Sigmoid colon (tissue), 7 donors: ENCODE measurements around the gene MIPEP. TPM values are rescaled to one million over a fixed set of nuclear protein-coding genes. Genes with fewer than 3 reads are reported as not detected.

Experiments
- DNase-seq: peaks from one replicate; pipeline ENCODE4 v3.0.0-alpha.2; 2019
- H3K27ac ChIP-seq, 4 donors: fragments of 200-600 bp; sonication (generic); one replicate each; pipeline ENCODE4 v1.5.1; 2016 to 2019; ENCODE audit warnings: mild to moderate bottlenecking in 1 of 4
- H3K27me3 ChIP-seq, 3 donors: fragments of 200-600 bp; sonication (generic); one replicate each; pipeline ENCODE4 v1.5.1; 2019; ENCODE audit warnings: mild to moderate bottlenecking in 1 of 3
- H3K36me3 ChIP-seq, 4 donors: fragments of 200-600 bp; sonication (generic); one replicate each; pipeline ENCODE4 v1.5.1; 2016 to 2019
- H3K4me1 ChIP-seq, 4 donors: fragments of 200-600 bp; sonication (generic); one replicate each; pipeline ENCODE4 v1.5.1; 2017 to 2019
- H3K4me3 ChIP-seq, 4 donors: fragments of 200-600 bp; sonication (generic); one replicate each; pipeline ENCODE4 v1.5.1; 2017 to 2019; ENCODE audit warnings: mild to moderate bottlenecking in 2 of 4, moderate library complexity in 1 of 4
- H3K9me3 ChIP-seq, 4 donors: fragments of 200-600 bp in 3 of 4; sonication (generic) in 3 of 4; one replicate each; pipeline versions ENCODE4 v1.5.1 to v1.6.1; 2013 to 2019
- EP300 ChIP-seq, 4 donors: sonication (generic); formaldehyde crosslinking; IDR thresholded peaks; one replicate each; pipeline ENCODE4 v1.6.1; 2017; ENCODE audit warnings: antibody characterized with exemption in 4 of 4
- POLR2A ChIP-seq, 2 donors: fragments of 450-650 bp; IDR thresholded peaks; one replicate each; pipeline ENCODE4 v1.6.1; 2016; ENCODE audit warnings: antibody characterized with exemption in 2 of 2, mild to moderate bottlenecking in 2 of 2, moderate library complexity in 2 of 2
- POLR2AphosphoS5 ChIP-seq, 4 donors: sonication (generic); formaldehyde crosslinking; IDR thresholded peaks; one replicate each; pipeline ENCODE4 v1.6.1; 2017; ENCODE audit warnings: antibody characterized with exemption in 4 of 4
- WGBS, 2 donors: extraction: QIAGEN DNeasy Blood & Tissue Kit; methylation state at CpG; one replicate each; pipeline ENCODE4 v1.1.7; 2013; 5-methylcytosine and 5-hydroxymethylcytosine counted together
- intact Hi-C: fragments of 100-400 bp; cut with DNase I; formaldehyde crosslinking; loops from one replicate; pipeline ENCODE4 v1.15.1; 2023
- polyA plus RNA-seq, 3 donors: library from polyadenylated mRNA; stranded (reverse); fragments of 200-250 nt; gene quantifications; one replicate each; pipeline ENCODE4 v1.2.3, GENCODE V29; 2013
- total RNA-seq, 4 donors: library from RNA; depleted of rRNA; stranded (reverse); fragments of >200 nt; gene quantifications; one replicate each; pipeline ENCODE4 v1.1.0, GENCODE V29; 2016
- TF ChIP-seq, protein P1 (sequence below), 4 experiments: fragments of 450-650 bp in 3 of 4; fragments of 200-600 bp in 1 of 4; IDR thresholded peaks; one replicate each; pipeline ENCODE4 v1.5.1; 2016 to 2019; ENCODE audit warnings: antibody characterized with exemption in 4 of 4, mild to moderate bottlenecking in 3 of 4, moderate library complexity in 2 of 4
- donor health status: healthy with polysubstance abuse.
- donor health status: Bipolar disorder and iron deficiency.
- donor health status: healthy.

MIPEP gene
- total and polyA plus RNA-seq, 7 donors = 10.7 to 20.5 (median 11.4) TPM

DNA sequence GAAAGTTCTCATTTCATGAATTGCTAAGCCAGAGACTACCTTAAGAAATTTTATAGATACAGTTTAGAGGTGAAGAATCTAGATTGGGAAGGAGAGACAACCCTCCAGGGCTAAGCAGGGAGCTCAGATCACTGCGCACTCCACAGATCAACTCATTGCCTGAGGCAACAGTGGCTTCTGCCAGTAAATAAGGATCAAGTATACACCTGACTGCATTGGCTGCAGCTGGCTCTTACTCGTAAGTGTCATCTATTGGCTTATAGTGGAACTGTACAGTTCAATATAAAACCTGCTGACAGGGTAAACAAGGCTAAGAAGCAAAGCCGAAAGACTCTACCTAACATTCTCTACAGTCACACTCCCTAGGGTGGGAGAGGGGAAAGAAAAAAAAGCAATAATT lies 26.1 kb upstream of the MIPEP start:
- no peaks in the 10 kb centered on the region for H3K4me1 ChIP-seq
- no peak overlapping the region for H3K4me3 ChIP-seq
- intact Hi-C loops = no loop called here
- no peaks in the 10 kb centered on the region for H3K9me3 ChIP-seq
- H3K27me3 ChIP-seq = peaks cover 0 to 10% (median 0%) of the 10 kb centered on the region in 3 donors
- WGBS, 2 donors = 68 to 90% methylated on average over 3 of the region's 3 CpGs
- no peak for TF ChIP-seq POLR2A (IDR thresholded peaks at IDR 0.05)
- TF ChIP-seq EP300 (IDR thresholded peaks at IDR 0.05) = no peak
- TF ChIP-seq POLR2AphosphoS5 (IDR thresholded peaks at IDR 0.05) = no peak
- TF ChIP-seq, protein P1, sequence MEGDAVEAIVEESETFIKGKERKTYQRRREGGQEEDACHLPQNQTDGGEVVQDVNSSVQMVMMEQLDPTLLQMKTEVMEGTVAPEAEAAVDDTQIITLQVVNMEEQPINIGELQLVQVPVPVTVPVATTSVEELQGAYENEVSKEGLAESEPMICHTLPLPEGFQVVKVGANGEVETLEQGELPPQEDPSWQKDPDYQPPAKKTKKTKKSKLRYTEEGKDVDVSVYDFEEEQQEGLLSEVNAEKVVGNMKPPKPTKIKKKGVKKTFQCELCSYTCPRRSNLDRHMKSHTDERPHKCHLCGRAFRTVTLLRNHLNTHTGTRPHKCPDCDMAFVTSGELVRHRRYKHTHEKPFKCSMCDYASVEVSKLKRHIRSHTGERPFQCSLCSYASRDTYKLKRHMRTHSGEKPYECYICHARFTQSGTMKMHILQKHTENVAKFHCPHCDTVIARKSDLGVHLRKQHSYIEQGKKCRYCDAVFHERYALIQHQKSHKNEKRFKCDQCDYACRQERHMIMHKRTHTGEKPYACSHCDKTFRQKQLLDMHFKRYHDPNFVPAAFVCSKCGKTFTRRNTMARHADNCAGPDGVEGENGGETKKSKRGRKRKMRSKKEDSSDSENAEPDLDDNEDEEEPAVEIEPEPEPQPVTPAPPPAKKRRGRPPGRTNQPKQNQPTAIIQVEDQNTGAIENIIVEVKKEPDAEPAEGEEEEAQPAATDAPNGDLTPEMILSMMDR (IDR thresholded peaks at IDR 0.05) = no peak
- no peak for DNase-seq
- H3K27ac ChIP-seq = no peak overlapping the region
- H3K36me3 ChIP-seq = no peaks in the 10 kb centered on the region

DNA sequence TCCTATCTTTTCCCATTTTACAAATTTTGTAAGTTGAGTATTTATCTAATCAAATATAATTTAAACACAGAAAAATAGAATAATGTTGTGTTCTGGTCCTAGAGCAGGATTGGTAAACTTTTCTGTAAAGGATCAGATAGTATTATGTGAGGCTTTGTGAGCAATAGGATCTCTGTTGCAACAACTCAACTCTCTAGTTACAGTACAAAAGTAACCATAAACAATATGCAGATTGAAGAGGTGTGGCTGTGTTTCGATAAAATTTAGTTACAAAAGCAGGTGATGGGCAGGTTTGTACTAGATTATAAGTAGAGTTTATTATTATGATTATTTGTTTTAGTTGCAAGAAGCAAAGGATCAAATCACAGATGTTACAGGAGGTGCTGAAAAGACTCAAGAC lies 23.3 kb upstream of the MIPEP start:
- TF ChIP-seq POLR2AphosphoS5 (IDR thresholded peaks at IDR 0.05) = no peak
- TF ChIP-seq, protein P1 (IDR thresholded peaks at IDR 0.05) = no peak
- TF ChIP-seq POLR2A (IDR thresholded peaks at IDR 0.05) = no peak
- TF ChIP-seq EP300 (IDR thresholded peaks at IDR 0.05) = no peak
- Histone ChIP-seq H3K36me3 (no peaks in the 10 kb centered on the region), H3K4me3 (no peak overlapping the region), H3K27me3 (peaks cover 0 to 10% (median 0%) of the 10 kb centered on the region in 3 donors), H3K27ac (no peak overlapping the region), H3K9me3 (no peaks in the 10 kb centered on the region), H3K4me1 (no peaks in the 10 kb centered on the region)
- WGBS, 2 donors = 54 to 79% methylated on average over 1 of the region's 1 CpG
- no peak for DNase-seq
- intact Hi-C loops = no loop called here

DNA sequence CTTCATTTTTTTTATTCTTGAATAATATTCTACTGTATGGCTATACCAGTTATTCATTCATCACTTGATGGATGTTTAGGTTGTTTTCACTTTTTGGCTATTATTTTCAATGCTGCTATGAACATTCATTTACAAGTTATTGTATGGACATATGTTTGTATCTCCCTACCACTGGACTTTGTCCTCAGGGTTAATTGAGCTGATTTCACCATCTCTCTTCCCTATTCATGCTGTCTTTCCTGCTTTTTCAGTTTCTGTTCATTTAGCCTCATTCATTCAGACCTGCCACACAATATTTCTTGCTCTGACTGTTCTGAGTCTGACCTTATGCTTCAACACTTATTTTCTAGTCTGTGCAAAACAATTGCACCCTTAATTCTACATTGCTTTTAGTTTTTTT lies 20.4 kb upstream of the MIPEP start:
- no peaks in the 10 kb centered on the region for H3K4me1 ChIP-seq
- DNase-seq = no peak
- no peak overlapping the region for H3K27ac ChIP-seq
- no peaks in the 10 kb centered on the region for H3K9me3 ChIP-seq
- H3K4me3 ChIP-seq = no peak overlapping the region
- no peaks in the 10 kb centered on the region for H3K27me3 ChIP-seq
- intact Hi-C loops = no loop called here
- no peaks in the 10 kb centered on the region for H3K36me3 ChIP-seq
- TF ChIP-seq, protein P1 (IDR thresholded peaks at IDR 0.05) = no peak
- TF ChIP-seq POLR2A (IDR thresholded peaks at IDR 0.05) = no peak
- no peak for TF ChIP-seq POLR2AphosphoS5 (IDR thresholded peaks at IDR 0.05)
- TF ChIP-seq EP300 (IDR thresholded peaks at IDR 0.05) = no peak

DNA sequence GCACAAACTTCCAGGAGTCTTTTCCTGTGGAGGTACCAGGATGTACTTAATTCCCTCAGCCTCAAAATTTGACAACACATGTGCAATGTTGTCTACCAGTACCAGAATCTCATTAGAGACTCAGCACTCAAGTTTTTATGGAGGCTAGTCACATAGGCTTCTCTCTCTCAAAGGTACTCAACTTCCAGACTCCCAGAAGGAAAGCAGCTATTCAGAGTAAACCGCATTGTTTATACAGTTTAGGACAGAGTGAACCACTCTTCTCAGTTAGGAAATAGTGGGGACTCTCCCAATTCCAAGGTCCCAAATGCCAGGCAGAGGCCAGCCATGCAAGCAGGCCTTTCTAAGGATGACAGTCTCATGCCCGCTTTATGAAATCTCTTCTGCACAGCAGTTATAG lies 16.6 kb upstream of the MIPEP start:
- TF ChIP-seq, protein P1 (IDR thresholded peaks at IDR 0.05) = no peak
- TF ChIP-seq POLR2AphosphoS5 (IDR thresholded peaks at IDR 0.05) = no peak
- no peak for TF ChIP-seq EP300 (IDR thresholded peaks at IDR 0.05)
- no peak for TF ChIP-seq POLR2A (IDR thresholded peaks at IDR 0.05)
- Histone ChIP-seq H3K4me3 (no peak overlapping the region), H3K27ac (no peak overlapping the region), H3K27me3 (peaks cover 16 to 32% (median 19%) of the 10 kb centered on the region in 3 donors), H3K36me3 (no peaks in the 10 kb centered on the region), H3K9me3 (no peaks in the 10 kb centered on the region), H3K4me1 (peaks cover 0 to 11% (median 7%) of the 10 kb centered on the region in 4 donors)
- intact Hi-C loops = no loop called here
- DNase-seq = no peak
- WGBS, 2 donors = 87 to 90% methylated on average over 2 of the region's 2 CpGs

DNA sequence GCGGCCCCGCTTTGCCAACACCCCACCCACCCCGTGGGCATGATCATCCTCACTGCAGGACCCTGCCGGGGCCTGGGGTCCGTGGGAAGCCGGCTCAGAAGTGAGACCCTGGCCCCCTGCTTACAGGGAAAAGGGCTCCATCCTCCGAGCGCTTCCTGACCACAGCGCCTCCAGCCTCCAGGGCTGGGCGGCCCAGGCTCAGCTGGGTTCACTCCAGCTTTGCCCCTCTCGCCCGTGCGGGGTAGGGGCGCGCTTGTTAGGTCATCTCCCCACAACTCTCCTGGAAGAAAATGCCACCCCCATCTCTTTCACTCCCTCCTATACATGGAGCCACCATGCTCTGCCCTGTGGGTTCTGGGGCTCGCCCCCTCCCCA lies 14.7 kb upstream of the MIPEP start:
- 38 to 56% methylated on average over 16 of the region's 16 CpGs for WGBS, 2 donors
- intact Hi-C loops = no loop called here
- Histone ChIP-seq H3K4me1 (peaks cover 0 to 11% (median 7%) of the 10 kb centered on the region in 4 donors), H3K4me3 (no peak overlapping the region), H3K27me3 (peaks cover 16 to 32% (median 19%) of the 10 kb centered on the region in 3 donors), H3K27ac (no peak overlapping the region), H3K36me3 (no peaks in the 10 kb centered on the region), H3K9me3 (no peaks in the 10 kb centered on the region)
- no peak for TF ChIP-seq POLR2A (IDR thresholded peaks at IDR 0.05)
- no peak for TF ChIP-seq POLR2AphosphoS5 (IDR thresholded peaks at IDR 0.05)
- TF ChIP-seq EP300 (IDR thresholded peaks at IDR 0.05) = no peak
- TF ChIP-seq, protein P1 (IDR thresholded peaks at IDR 0.05) = no peak
- DNase-seq = no peak
